Measurements from ENCODE around the gene ZNF837.

- TF ChIP-seq CTCF (optimal IDR thresholded peaks at IDR 0.05 in 1 of 3, IDR thresholded peaks at IDR 0.05 in 1 of 3, conservative IDR thresholded peaks at IDR 0.05 in 1 of 3; ENCODE audit: extremely low read depth in 1 of 3, insufficient read depth in 2 of 3, low read length in 3 of 3) = no peak
- no peak for TF ChIP-seq EZH2 (IDR thresholded peaks at IDR 0.05; ENCODE audit: low read length)
Measured at GRCh38 chr19:58364146-58364545, 16.7 kb downstream of the ZNF837 start.
